ENCODE results near the gene GLP2R.

GRCh38 chr17:9918352-9918751 lies 92.6 kb downstream of the GLP2R start:
- TF ChIP-seq CTCF (IDR thresholded peaks at IDR 0.05) (no peak), POLR2AphosphoS5 (IDR thresholded peaks at IDR 0.05) (no peak)
